GM12878 (cell line): ENCODE measurements around the gene ADGRV1. TPM values are rescaled to one million over a fixed set of nuclear protein-coding genes. Genes with fewer than 3 reads are reported as not detected.
A peak's percentile ranks its signal among the peaks of the same experiment; 100 is the strongest.

Source experiments
- CBX5 ChIP-seq: sonication (generic); IDR thresholded peaks from 2 replicates; pipeline ENCODE4 v1.6.1; 2016; ENCODE audit warnings: low read depth, moderate library complexity, mild to moderate bottlenecking, inconsistent platforms
- CHD1 ChIP-seq: IDR thresholded peaks from 2 replicates; pipeline ENCODE4 v1.6.1; 2012; ENCODE audit warnings: low read depth, low read length, improper control_type of control experiment
- CHD2 ChIP-seq: IDR thresholded peaks from 2 replicates; pipeline ENCODE4 v1.6.1; 2011; ENCODE audit warnings: low read depth, low read length, improper control_type of control experiment, borderline replicate concordance
- FOXK2 ChIP-seq: fragments of 450-650 bp; IDR thresholded peaks from 2 replicates; pipeline ENCODE4 v1.6.1; 2017; ENCODE audit warnings: mild to moderate bottlenecking, moderate library complexity
- LARP7 ChIP-seq: fragments of 450-650 bp; IDR thresholded peaks from 2 replicates; pipeline ENCODE4 v1.6.1; 2017; ENCODE audit warnings: mild to moderate bottlenecking
- MYB ChIP-seq: fragments of 150-350 bp; IDR thresholded peaks from 2 replicates; pipeline ENCODE4 v1.6.1; 2014; ENCODE audit warnings: mild to moderate bottlenecking, low read depth, low read length, borderline replicate concordance
- POLR2AphosphoS5 ChIP-seq: IDR thresholded peaks from 2 replicates; pipeline ENCODE4 v1.6.1; 2011; ENCODE audit warnings: mild to moderate bottlenecking, low read length, inconsistent platforms
- SMC3 ChIP-seq: IDR thresholded peaks from 2 replicates; pipeline ENCODE4 v1.6.1; 2011; ENCODE audit warnings: low read length, improper control_type of control experiment, borderline replicate concordance
- STAT1 ChIP-seq: fragments of 450-650 bp; conservative IDR thresholded peaks from 2 replicates; pipeline ENCODE4 v1.6.1; 2014; ENCODE audit warnings: antibody characterized with exemption, mild to moderate bottlenecking
- TCF12 ChIP-seq: IDR thresholded peaks from 2 replicates; pipeline ENCODE4 v1.6.1; 2011; ENCODE audit warnings: low read depth, mild to moderate bottlenecking, low read length
- TCF3 ChIP-seq: IDR thresholded peaks from 2 replicates; pipeline ENCODE4 v1.6.1; 2012; ENCODE audit warnings: low read depth, mild to moderate bottlenecking, low read length, borderline replicate concordance; ENCODE audit not compliant: insufficient read depth
- YY1 ChIP-seq: IDR thresholded peaks from 2 replicates; pipeline ENCODE4 v1.6.1; 2011; ENCODE audit warnings: low read depth, mild to moderate bottlenecking, low read length
- ZNF384 ChIP-seq: IDR thresholded peaks from 2 replicates; pipeline ENCODE4 v1.6.1; 2012; ENCODE audit warnings: low read depth, mild to moderate bottlenecking, low read length, improper control_type of control experiment, borderline replicate concordance
- polyA plus RNA-seq, 11 experiments: library from polyadenylated mRNA; depleted of rRNA in 4 of 11; unstranded in 6 of 11; stranded (reverse) in 5 of 11; fragments of >200 nt; fragmentation: Nextera tagmentation in 4 of 11; fragmentation: Illumina TruSeq in 1 of 11; extraction: Ambion mirVana in 4 of 11; extraction: Trizol in 1 of 11; gene quantifications; 1 replicate in 1 of 11; 2 replicates in 10 of 11; pipeline versions ENCODE4 v1.2.1 to v1.2.3, GENCODE V29; 2011 to 2016; ENCODE audit warnings: inconsistent platforms in 2 of 11, missing spikeins in 2 of 11, low read depth in 1 of 11
- total RNA-seq, 4 experiments: library from RNA; depleted of rRNA in 3 of 4; stranded (reverse); fragments of >200 nt in 3 of 4; fragmentation: Illumina TruSeq in 1 of 4; extraction: Trizol in 1 of 4; gene quantifications; 2 replicates each; pipeline versions ENCODE4 v1.2.1 to v1.2.3, GENCODE V29; 2013 to 2021
- TF ChIP-seq, protein P1 (sequence below): fragments of 450-650 bp; conservative IDR thresholded peaks from 2 replicates; pipeline ENCODE4 v1.6.1; 2017; ENCODE audit warnings: mild to moderate bottlenecking, moderate library complexity
- TF ChIP-seq, protein P2 (sequence below): fragments of 450-650 bp; IDR thresholded peaks from 2 replicates; pipeline ENCODE4 v1.6.1; 2017; ENCODE audit warnings: mild to moderate bottlenecking, moderate library complexity
- TF ChIP-seq, protein P3 (sequence below): fragments of 450-650 bp; IDR thresholded peaks from 2 replicates; pipeline ENCODE4 v1.6.1; 2016; ENCODE audit warnings: mild to moderate bottlenecking
- TF ChIP-seq, protein P4 (sequence below): IDR thresholded peaks from 2 replicates; pipeline ENCODE4 v1.6.1; 2012; ENCODE audit warnings: mild to moderate bottlenecking, low read depth, low read length
- TF ChIP-seq, protein P5 (sequence below): IDR thresholded peaks from 2 replicates; pipeline ENCODE4 v1.6.1; 2011; ENCODE audit warnings: borderline replicate concordance, low read depth, mild to moderate bottlenecking, moderate library complexity, mixed read lengths, low read length; ENCODE audit not compliant: insufficient read depth; ENCODE audit errors: extremely low read length

Gene ADGRV1
- total and polyA plus RNA-seq, 10 of the 15 experiments (the other 5 are each of a cell fraction or from before 2014, with no cell fraction given) = 0.04 to 8.1 (median 0.16) TPM; not detected in 1

DNA sequence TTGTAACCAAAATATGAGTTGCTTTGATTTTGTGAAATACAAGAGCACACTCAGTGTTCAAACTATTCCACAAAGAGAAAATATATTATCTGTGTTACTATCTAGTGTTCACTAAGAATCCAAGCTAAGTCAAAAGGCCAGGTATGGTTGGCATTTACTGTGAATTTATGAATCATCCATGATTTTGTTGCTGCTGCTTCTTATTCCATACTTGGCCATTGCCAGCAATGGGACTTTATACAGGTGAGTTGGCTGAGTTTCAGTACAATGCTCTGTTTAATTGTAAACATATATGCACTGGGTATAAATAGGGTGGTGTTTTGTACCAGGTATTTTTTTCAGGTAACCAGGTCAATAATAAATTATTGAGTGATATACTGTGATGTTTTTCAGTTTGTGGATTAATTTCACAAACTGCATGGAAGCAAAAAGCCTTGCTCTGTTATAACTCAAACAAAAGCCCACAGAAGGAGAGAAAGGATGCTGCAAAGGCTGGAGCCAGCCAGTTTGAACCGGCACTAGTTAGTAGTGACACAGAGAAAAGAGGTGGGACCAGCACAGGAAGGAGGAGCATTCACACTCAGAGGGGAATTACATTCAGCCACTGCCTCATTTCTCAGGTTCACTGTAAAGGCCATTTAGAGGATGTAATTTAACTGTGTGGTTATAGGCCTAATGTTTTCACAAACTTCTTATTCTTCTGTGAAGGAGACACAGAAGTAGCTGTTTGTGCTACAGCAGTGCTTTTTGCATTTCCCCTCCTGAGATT lies 381.8 kb downstream of the ADGRV1 start (continued):
- TF ChIP-seq LARP7 (no peak), FOXK2 (no peak), POLR2AphosphoS5 (no peak), CHD2 (no peak), SMC3 (no peak), TCF12 (no peak), CHD1 (no peak), TCF3 (no peak), STAT1 (no peak), MYB (no peak), YY1 (peak; percentile 43; the same call in 1 of the 2 replicates), ZNF384 (no peak), CBX5 (no peak)
- TF ChIP-seq, protein P1, sequence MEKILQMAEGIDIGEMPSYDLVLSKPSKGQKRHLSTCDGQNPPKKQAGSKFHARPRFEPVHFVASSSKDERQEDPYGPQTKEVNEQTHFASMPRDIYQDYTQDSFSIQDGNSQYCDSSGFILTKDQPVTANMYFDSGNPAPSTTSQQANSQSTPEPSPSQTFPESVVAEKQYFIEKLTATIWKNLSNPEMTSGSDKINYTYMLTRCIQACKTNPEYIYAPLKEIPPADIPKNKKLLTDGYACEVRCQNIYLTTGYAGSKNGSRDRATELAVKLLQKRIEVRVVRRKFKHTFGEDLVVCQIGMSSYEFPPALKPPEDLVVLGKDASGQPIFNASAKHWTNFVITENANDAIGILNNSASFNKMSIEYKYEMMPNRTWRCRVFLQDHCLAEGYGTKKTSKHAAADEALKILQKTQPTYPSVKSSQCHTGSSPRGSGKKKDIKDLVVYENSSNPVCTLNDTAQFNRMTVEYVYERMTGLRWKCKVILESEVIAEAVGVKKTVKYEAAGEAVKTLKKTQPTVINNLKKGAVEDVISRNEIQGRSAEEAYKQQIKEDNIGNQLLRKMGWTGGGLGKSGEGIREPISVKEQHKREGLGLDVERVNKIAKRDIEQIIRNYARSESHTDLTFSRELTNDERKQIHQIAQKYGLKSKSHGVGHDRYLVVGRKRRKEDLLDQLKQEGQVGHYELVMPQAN = no peak
- TF ChIP-seq, protein P2, sequence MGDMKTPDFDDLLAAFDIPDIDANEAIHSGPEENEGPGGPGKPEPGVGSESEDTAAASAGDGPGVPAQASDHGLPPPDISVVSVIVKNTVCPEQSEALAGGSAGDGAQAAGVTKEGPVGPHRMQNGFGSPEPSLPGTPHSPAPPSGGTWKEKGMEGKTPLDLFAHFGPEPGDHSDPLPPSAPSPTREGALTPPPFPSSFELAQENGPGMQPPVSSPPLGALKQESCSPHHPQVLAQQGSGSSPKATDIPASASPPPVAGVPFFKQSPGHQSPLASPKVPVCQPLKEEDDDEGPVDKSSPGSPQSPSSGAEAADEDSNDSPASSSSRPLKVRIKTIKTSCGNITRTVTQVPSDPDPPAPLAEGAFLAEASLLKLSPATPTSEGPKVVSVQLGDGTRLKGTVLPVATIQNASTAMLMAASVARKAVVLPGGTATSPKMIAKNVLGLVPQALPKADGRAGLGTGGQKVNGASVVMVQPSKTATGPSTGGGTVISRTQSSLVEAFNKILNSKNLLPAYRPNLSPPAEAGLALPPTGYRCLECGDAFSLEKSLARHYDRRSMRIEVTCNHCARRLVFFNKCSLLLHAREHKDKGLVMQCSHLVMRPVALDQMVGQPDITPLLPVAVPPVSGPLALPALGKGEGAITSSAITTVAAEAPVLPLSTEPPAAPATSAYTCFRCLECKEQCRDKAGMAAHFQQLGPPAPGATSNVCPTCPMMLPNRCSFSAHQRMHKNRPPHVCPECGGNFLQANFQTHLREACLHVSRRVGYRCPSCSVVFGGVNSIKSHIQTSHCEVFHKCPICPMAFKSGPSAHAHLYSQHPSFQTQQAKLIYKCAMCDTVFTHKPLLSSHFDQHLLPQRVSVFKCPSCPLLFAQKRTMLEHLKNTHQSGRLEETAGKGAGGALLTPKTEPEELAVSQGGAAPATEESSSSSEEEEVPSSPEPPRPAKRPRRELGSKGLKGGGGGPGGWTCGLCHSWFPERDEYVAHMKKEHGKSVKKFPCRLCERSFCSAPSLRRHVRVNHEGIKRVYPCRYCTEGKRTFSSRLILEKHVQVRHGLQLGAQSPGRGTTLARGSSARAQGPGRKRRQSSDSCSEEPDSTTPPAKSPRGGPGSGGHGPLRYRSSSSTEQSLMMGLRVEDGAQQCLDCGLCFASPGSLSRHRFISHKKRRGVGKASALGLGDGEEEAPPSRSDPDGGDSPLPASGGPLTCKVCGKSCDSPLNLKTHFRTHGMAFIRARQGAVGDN = no peak; the same call in 1 of the 2 replicates
- TF ChIP-seq, protein P3, sequence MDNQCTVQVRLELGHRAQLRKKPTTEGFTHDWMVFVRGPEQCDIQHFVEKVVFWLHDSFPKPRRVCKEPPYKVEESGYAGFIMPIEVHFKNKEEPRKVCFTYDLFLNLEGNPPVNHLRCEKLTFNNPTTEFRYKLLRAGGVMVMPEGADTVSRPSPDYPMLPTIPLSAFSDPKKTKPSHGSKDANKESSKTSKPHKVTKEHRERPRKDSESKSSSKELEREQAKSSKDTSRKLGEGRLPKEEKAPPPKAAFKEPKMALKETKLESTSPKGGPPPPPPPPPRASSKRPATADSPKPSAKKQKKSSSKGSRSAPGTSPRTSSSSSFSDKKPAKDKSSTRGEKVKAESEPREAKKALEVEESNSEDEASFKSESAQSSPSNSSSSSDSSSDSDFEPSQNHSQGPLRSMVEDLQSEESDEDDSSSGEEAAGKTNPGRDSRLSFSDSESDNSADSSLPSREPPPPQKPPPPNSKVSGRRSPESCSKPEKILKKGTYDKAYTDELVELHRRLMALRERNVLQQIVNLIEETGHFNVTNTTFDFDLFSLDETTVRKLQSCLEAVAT = no peak
- TF ChIP-seq, protein P4, sequence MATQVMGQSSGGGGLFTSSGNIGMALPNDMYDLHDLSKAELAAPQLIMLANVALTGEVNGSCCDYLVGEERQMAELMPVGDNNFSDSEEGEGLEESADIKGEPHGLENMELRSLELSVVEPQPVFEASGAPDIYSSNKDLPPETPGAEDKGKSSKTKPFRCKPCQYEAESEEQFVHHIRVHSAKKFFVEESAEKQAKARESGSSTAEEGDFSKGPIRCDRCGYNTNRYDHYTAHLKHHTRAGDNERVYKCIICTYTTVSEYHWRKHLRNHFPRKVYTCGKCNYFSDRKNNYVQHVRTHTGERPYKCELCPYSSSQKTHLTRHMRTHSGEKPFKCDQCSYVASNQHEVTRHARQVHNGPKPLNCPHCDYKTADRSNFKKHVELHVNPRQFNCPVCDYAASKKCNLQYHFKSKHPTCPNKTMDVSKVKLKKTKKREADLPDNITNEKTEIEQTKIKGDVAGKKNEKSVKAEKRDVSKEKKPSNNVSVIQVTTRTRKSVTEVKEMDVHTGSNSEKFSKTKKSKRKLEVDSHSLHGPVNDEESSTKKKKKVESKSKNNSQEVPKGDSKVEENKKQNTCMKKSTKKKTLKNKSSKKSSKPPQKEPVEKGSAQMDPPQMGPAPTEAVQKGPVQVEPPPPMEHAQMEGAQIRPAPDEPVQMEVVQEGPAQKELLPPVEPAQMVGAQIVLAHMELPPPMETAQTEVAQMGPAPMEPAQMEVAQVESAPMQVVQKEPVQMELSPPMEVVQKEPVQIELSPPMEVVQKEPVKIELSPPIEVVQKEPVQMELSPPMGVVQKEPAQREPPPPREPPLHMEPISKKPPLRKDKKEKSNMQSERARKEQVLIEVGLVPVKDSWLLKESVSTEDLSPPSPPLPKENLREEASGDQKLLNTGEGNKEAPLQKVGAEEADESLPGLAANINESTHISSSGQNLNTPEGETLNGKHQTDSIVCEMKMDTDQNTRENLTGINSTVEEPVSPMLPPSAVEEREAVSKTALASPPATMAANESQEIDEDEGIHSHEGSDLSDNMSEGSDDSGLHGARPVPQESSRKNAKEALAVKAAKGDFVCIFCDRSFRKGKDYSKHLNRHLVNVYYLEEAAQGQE = no peak
- TF ChIP-seq, protein P5, sequence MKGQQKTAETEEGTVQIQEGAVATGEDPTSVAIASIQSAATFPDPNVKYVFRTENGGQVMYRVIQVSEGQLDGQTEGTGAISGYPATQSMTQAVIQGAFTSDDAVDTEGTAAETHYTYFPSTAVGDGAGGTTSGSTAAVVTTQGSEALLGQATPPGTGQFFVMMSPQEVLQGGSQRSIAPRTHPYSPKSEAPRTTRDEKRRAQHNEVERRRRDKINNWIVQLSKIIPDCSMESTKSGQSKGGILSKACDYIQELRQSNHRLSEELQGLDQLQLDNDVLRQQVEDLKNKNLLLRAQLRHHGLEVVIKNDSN = no peak
